SK-N-SH (cell line): Measurements from ENCODE around the gene ADAMTSL1. TPM values are rescaled to one million over a fixed set of nuclear protein-coding genes. Genes with fewer than 3 reads are reported as not detected.

Experiments
- CTCF ChIA-PET: fragments of 300-600, 350-600 bp; formaldehyde crosslinking; extraction: SDS; loops from one replicate; lab custom pipeline; 2021; lab: Yijun Ruan, JAX
- POLR2A ChIA-PET: fragments of 350-600 bp; sonication (Branson Sonifier 250); formaldehyde crosslinking; extraction: SDS; loops from one replicate; lab custom pipeline; 2020; ENCODE audit warnings: antibody characterized with exemption, inconsistent platforms; lab: Yijun Ruan, JAX
- DNase-seq: peaks from one replicate; pipeline ENCODE4 v3.0.0; 2012
- H2AFZ ChIP-seq: fragments of 200-600 bp; sonication (generic); 2 replicates; pipeline ENCODE4 v1.8.1; 2016; ENCODE audit warnings: antibody characterized with exemption, mild to moderate bottlenecking, low read depth
- H3F3A ChIP-seq: fragments of 200-600 bp; sonication (generic); replicated peaks from 2 replicates; pipeline ENCODE3; 2016; ENCODE audit warnings: antibody characterized with exemption, mild to moderate bottlenecking; ENCODE audit not compliant: insufficient read depth
- H3K27ac ChIP-seq, 2 experiments: fragments of 200-500 bp in 1 of 2; fragments of 200-600 bp in 1 of 2; sonication (Bioruptor generic) in 1 of 2; sonication (generic), shearing (Covaris generic) in 1 of 2; 2 replicates each; pipeline versions ENCODE4 v1.5.1 to v1.6.1; 2014 to 2016; ENCODE audit warnings: low read depth in 2 of 2, inconsistent platforms in 1 of 2, low read length in 1 of 2, mild to moderate bottlenecking in 1 of 2, mixed read lengths in 1 of 2
- H3K27me3 ChIP-seq: fragments of 200-600 bp; sonication (generic), shearing (Covaris generic); 2 replicates; pipeline ENCODE4 v1.6.1; 2016; ENCODE audit warnings: mixed run types; ENCODE audit not compliant: insufficient read depth
- H3K36me3 ChIP-seq, 2 experiments: fragments of 200-500 bp in 1 of 2; fragments of 200-600 bp in 1 of 2; sonication (Bioruptor generic) in 1 of 2; sonication (generic) in 1 of 2; replicated peaks in 1 of 2; 2 replicates each; pipeline versions ENCODE3 to v1.5.1; 2014 to 2016; ENCODE audit warnings: low read length in 1 of 2, mild to moderate bottlenecking in 1 of 2; ENCODE audit not compliant: insufficient read depth in 2 of 2, control insufficient read depth in 1 of 2
- H3K4me1 ChIP-seq, 2 experiments: fragments of 200-500 bp in 1 of 2; fragments of 200-600 bp in 1 of 2; sonication (Bioruptor generic) in 1 of 2; sonication (generic), shearing (Covaris generic) in 1 of 2; 2 replicates each; pipeline versions ENCODE4 v1.5.1 to v1.6.1; 2014 to 2016; ENCODE audit warnings: low read depth in 1 of 2, low read length in 1 of 2, mixed run types in 1 of 2; ENCODE audit not compliant: insufficient read depth in 2 of 2, control insufficient read depth in 1 of 2
- H3K4me2 ChIP-seq: fragments of 200-600 bp; sonication (generic), shearing (Covaris generic); 2 replicates; pipeline ENCODE4 v1.6.1; 2017; ENCODE audit warnings: mixed run types
- H3K4me3 ChIP-seq, 2 experiments: fragments of 200-500 bp in 1 of 2; fragments of 200-600 bp in 1 of 2; sonication (Bioruptor generic) in 1 of 2; sonication (generic), shearing (Covaris generic) in 1 of 2; 2 replicates each; pipeline versions ENCODE4 v1.5.1 to v1.8.1; 2014 to 2016; ENCODE audit warnings: low read depth in 2 of 2, inconsistent platforms in 1 of 2, low read length in 1 of 2, mild to moderate bottlenecking in 1 of 2, mixed read lengths in 1 of 2, moderate library complexity in 1 of 2
- H3K79me2 ChIP-seq: fragments of 200-600 bp; sonication (generic); 2 replicates; pipeline ENCODE4 v1.8.1; 2017; ENCODE audit warnings: mild to moderate bottlenecking; ENCODE audit not compliant: insufficient read depth
- H3K9ac ChIP-seq: fragments of 200-600 bp; sonication (generic); 2 replicates; pipeline ENCODE4 v1.6.1; 2017; ENCODE audit warnings: mixed run types
- H3K9me2 ChIP-seq: fragments of 200-600 bp; sonication (generic); 2 replicates; pipeline ENCODE4 v1.6.1; 2017; ENCODE audit warnings: mixed run types
- H3K9me3 ChIP-seq: fragments of 200-600 bp; sonication (generic); 2 replicates; pipeline ENCODE4 v1.6.1; 2017; ENCODE audit warnings: mixed run types, mild to moderate bottlenecking, moderate library complexity
- H4K20me1 ChIP-seq: fragments of 200-600 bp; sonication (generic); 2 replicates; pipeline ENCODE4 v1.6.1; 2017; ENCODE audit warnings: mild to moderate bottlenecking, mixed run types; ENCODE audit not compliant: insufficient read depth
- EP300 ChIP-seq, 2 experiments: IDR thresholded peaks; 2 replicates each; pipeline versions ENCODE4 v1.4.0 to v1.6.1; 2012; ENCODE audit warnings: borderline replicate concordance in 1 of 2, low read depth in 1 of 2, low read length in 1 of 2
- FOSL2 ChIP-seq: IDR thresholded peaks from 2 replicates; pipeline ENCODE4 v1.4.0; 2012; ENCODE audit warnings: low read depth, mild to moderate bottlenecking, moderate library complexity, borderline replicate concordance
- FOXJ3 ChIP-seq: sonication (generic); formaldehyde crosslinking; IDR thresholded peaks from 2 replicates; pipeline ENCODE4 v1.5.1; 2020; ENCODE audit warnings: mild to moderate bottlenecking, missing genetic modification reagents
- FOXM1 ChIP-seq: IDR thresholded peaks from 2 replicates; pipeline ENCODE4 v1.4.0; 2012; ENCODE audit warnings: low read depth, mild to moderate bottlenecking
- GABPA ChIP-seq: IDR thresholded peaks from 2 replicates; pipeline ENCODE4 v1.4.0; 2012; ENCODE audit warnings: low read depth, mild to moderate bottlenecking
- MEF2A ChIP-seq: IDR thresholded peaks from 2 replicates; pipeline ENCODE4 v1.4.0; 2012; ENCODE audit warnings: low read depth, borderline replicate concordance
- POLR2AphosphoS5 ChIP-seq: IDR thresholded peaks from 2 replicates; pipeline ENCODE4 v1.6.1; 2012; ENCODE audit warnings: low read depth, low read length
- REST ChIP-seq: IDR thresholded peaks from 2 replicates; pipeline ENCODE4 v1.6.1; 2012; ENCODE audit warnings: mild to moderate bottlenecking, low read depth, low read length, moderate library complexity
- RXRA ChIP-seq: IDR thresholded peaks from 2 replicates; pipeline ENCODE4 v1.4.0; 2012; ENCODE audit warnings: low read depth, mild to moderate bottlenecking, borderline replicate concordance
- SIN3A ChIP-seq: IDR thresholded peaks from 2 replicates; pipeline ENCODE4 v1.6.1; 2012; ENCODE audit warnings: low read depth, mild to moderate bottlenecking, low read length, moderate library complexity, borderline replicate concordance
- TAF1 ChIP-seq: IDR thresholded peaks from 2 replicates; pipeline ENCODE4 v1.6.1; 2012; ENCODE audit warnings: low read depth, mild to moderate bottlenecking, low read length, moderate library complexity, borderline replicate concordance
- ZBTB33 ChIP-seq: IDR thresholded peaks from 2 replicates; pipeline ENCODE4 v1.4.0; 2012; ENCODE audit warnings: low read depth, borderline replicate concordance
- polyA plus RNA-seq, 3 experiments: library from polyadenylated mRNA; depleted of rRNA; stranded (reverse); fragments of >200 nt; gene quantifications; 2 replicates each; pipeline ENCODE4 v1.2.3, GENCODE V29; 2012
- TF ChIP-seq, protein P1 (sequence below): fragments of 150-350 bp; IDR thresholded peaks from 2 replicates; pipeline ENCODE4 v1.6.1; 2016; ENCODE audit warnings: mild to moderate bottlenecking, low read depth, low read length

The ADAMTSL1 gene
- polyA plus RNA-seq, 1 of the 3 experiments (the other 2 are of a cell fraction) = 114 TPM

GRCh38 chr9:18611971-18612370 is 138.0 kb downstream of the ADAMTSL1 start:
- Histone ChIP-seq H3K9me2 (no peaks in the 10 kb centered on the region), H3K4me3 (no peak overlapping the region), H4K20me1 (no peaks in the 10 kb centered on the region), H3K27ac (no peak overlapping the region), H3K9me3 (no peaks in the 10 kb centered on the region), H3K27me3 (no peaks in the 10 kb centered on the region)
- TF ChIP-seq FOXM1 = no peak
- no peak for TF ChIP-seq ZBTB33
- no peak for TF ChIP-seq TAF1
- no peak for TF ChIP-seq FOXJ3 (CRISPR knock-in tag)
- TF ChIP-seq POLR2AphosphoS5 = no peak
- TF ChIP-seq GABPA = no peak
- no peak for TF ChIP-seq FOSL2
- no peak for TF ChIP-seq SIN3A
- TF ChIP-seq, protein P1, sequence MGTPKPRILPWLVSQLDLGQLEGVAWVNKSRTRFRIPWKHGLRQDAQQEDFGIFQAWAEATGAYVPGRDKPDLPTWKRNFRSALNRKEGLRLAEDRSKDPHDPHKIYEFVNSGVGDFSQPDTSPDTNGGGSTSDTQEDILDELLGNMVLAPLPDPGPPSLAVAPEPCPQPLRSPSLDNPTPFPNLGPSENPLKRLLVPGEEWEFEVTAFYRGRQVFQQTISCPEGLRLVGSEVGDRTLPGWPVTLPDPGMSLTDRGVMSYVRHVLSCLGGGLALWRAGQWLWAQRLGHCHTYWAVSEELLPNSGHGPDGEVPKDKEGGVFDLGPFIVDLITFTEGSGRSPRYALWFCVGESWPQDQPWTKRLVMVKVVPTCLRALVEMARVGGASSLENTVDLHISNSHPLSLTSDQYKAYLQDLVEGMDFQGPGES = no peak
- no peak for TF ChIP-seq RXRA
- TF ChIP-seq EP300 (IDR thresholded peaks at IDR 0.05; ENCODE audit: borderline replicate concordance in 1 of 2, low read depth in 1 of 2, low read length in 1 of 2) = no peak
- no peak for TF ChIP-seq MEF2A
- TF ChIP-seq REST = no peak
- TF ChIP-seq, all 33 proteins: peak for 0
- Histone ChIP-seq H3K36me3 (peaks cover 0 to 11% of the 10 kb centered on the region in 2 experiments), H2AFZ (no peak overlapping the region), H3K79me2 (peaks cover 87% of the 10 kb centered on the region; the same call in 1 of the 2 replicates), H3K4me1 (peaks cover 0 to 4% of the 10 kb centered on the region in 2 experiments; a peak in 1 of 4 replicates), H3F3A (peaks cover 6% of the 10 kb centered on the region), H3K9ac (no peak overlapping the region), H3K4me2 (no peak overlapping the region)
- POLR2A ChIA-PET = no interaction called here
- CTCF ChIA-PET = no interaction called here
- no peak for DNase-seq
